Keratinocyte (primary cell): ENCODE data around the gene STOM. TPM values are rescaled to one million over a fixed set of nuclear protein-coding genes. Genes with fewer than 3 reads are reported as not detected.

ENCODE experiments used
- DNase-seq: peaks from one replicate; pipeline ENCODE4 v3.0.0-alpha.2; 2011; ENCODE audit warnings: low read depth, missing footprints, low spot score
- FAIRE-seq: peaks from 2 replicates; lab custom pipeline; 2011; peaks lifted over from hg19 to GRCh38; lab: Jason Lieb, UNC
- H2AFZ ChIP-seq: 2 replicates; pipeline ENCODE4 v1.6.0; 2012; ENCODE audit warnings: low read length, control low read depth, inconsistent platforms; ENCODE audit not compliant: control insufficient read depth
- H3K27ac ChIP-seq: 2 replicates; pipeline ENCODE4 v1.5.1; 2011; ENCODE audit warnings: low read length; ENCODE audit not compliant: control insufficient read depth, insufficient read depth
- H3K27me3 ChIP-seq: 3 replicates; pipeline ENCODE4 v1.6.0; 2011; ENCODE audit warnings: low read length; ENCODE audit not compliant: control insufficient read depth, insufficient read depth; ENCODE audit errors: extremely low read depth
- H3K36me3 ChIP-seq, 2 experiments: 2 replicates in 1 of 2; 3 replicates in 1 of 2; pipeline ENCODE4 v1.5.1; 2011; ENCODE audit warnings: low read length in 2 of 2, mild to moderate bottlenecking in 1 of 2; ENCODE audit not compliant: control insufficient read depth in 2 of 2, insufficient read depth in 2 of 2; ENCODE audit errors: extremely low read depth in 1 of 2
- H3K4me1 ChIP-seq: 3 replicates; pipeline ENCODE4 v1.5.1; 2011; ENCODE audit warnings: low read length; ENCODE audit not compliant: control insufficient read depth, insufficient read depth; ENCODE audit errors: extremely low read depth
- H3K4me2 ChIP-seq: 3 replicates; pipeline ENCODE4 v1.6.0; 2011; ENCODE audit warnings: low read depth, low read length; ENCODE audit not compliant: control insufficient read depth, insufficient read depth; ENCODE audit errors: extremely low read depth
- H3K4me3 ChIP-seq, 3 experiments: fragments of 200-600 bp in 1 of 3; sonication (generic) in 1 of 3; 2 replicates in 2 of 3; 3 replicates in 1 of 3; pipeline ENCODE4 v1.5.1; 2011 to 2016; ENCODE audit warnings: low read length in 3 of 3, mild to moderate bottlenecking in 3 of 3, control low read depth in 2 of 3, inconsistent platforms in 1 of 3, low read depth in 1 of 3, mixed read lengths in 1 of 3, mixed run types in 1 of 3, moderate library complexity in 1 of 3; ENCODE audit not compliant: control insufficient read depth in 2 of 3, insufficient read depth in 2 of 3; ENCODE audit errors: extremely low read depth in 1 of 3
- H3K79me2 ChIP-seq: 2 replicates; pipeline ENCODE4 v1.6.0; 2012; ENCODE audit warnings: low read length; ENCODE audit not compliant: control insufficient read depth, insufficient read depth
- H3K9ac ChIP-seq: 3 replicates; pipeline ENCODE4 v1.6.0; 2011; ENCODE audit warnings: low read length; ENCODE audit not compliant: control insufficient read depth, insufficient read depth; ENCODE audit errors: extremely low read depth
- H3K9me1 ChIP-seq: 3 replicates; pipeline ENCODE4 v1.6.0; 2011; ENCODE audit warnings: low read length; ENCODE audit not compliant: control insufficient read depth, insufficient read depth; ENCODE audit errors: extremely low read depth
- H3K9me3 ChIP-seq: 2 replicates; pipeline ENCODE4 v1.5.1; 2012; ENCODE audit warnings: low read depth, low read length; ENCODE audit not compliant: control insufficient read depth
- H4K20me1 ChIP-seq: 3 replicates; pipeline ENCODE4 v1.6.0; 2011; ENCODE audit warnings: low read length; ENCODE audit not compliant: control insufficient read depth, insufficient read depth; ENCODE audit errors: extremely low read depth
- CTCF ChIP-seq, 3 experiments: IDR thresholded peaks in 1 of 3; conservative IDR thresholded peaks in 1 of 3; optimal IDR thresholded peaks in 1 of 3; 2 replicates in 2 of 3; 3 replicates in 1 of 3; pipeline versions ENCODE3 to v1.5.1; 2011; ENCODE audit warnings: low read length in 3 of 3, mild to moderate bottlenecking in 3 of 3, moderate library complexity in 2 of 3, control low read depth in 1 of 3, inconsistent platforms in 1 of 3; ENCODE audit not compliant: insufficient read depth in 2 of 3; ENCODE audit errors: extremely low read depth in 1 of 3
- EZH2 ChIP-seq: IDR thresholded peaks from one replicate; pipeline ENCODE4 v1.6.1; 2012; ENCODE audit warnings: inconsistent platforms, mild to moderate bottlenecking, low read length, moderate library complexity
- dilution Hi-C: fragments of 300-500 bp; cut with MboI; formaldehyde crosslinking; loops from one replicate; pipeline ENCODE4 v1.7.0; 2020; ENCODE audit warnings: low sequenced_read_pairs; ENCODE audit not compliant: extremely low pct_ligation_motif_present
- polyA plus RNA-seq, 5 experiments: library from polyadenylated mRNA; depleted of rRNA in 3 of 5; stranded (reverse) in 3 of 5; stranded (forward) in 1 of 5; unstranded in 1 of 5; fragments of >200 nt; gene quantifications; 1 replicate in 1 of 5; 2 replicates in 3 of 5; 3 replicates in 1 of 5; pipeline versions ENCODE4 v1.2.1 to v1.2.3, GENCODE V29; 2011 to 2012; ENCODE audit warnings: missing spikeins in 2 of 5, low read depth in 1 of 5, low replicate concordance in 1 of 5

The STOM gene
- polyA plus RNA-seq, 1 donor (not counting 4 experiments of a cell fraction or from before 2014, with no cell fraction given) = 121 TPM

- no peak for TF ChIP-seq CTCF (optimal IDR thresholded peaks at IDR 0.05 in 1 of 3, IDR thresholded peaks at IDR 0.05 in 1 of 3, conservative IDR thresholded peaks at IDR 0.05 in 1 of 3; ENCODE audit: extremely low read depth in 1 of 3, insufficient read depth in 2 of 3, low read length in 3 of 3)
- TF ChIP-seq EZH2 = no peak
- DNase-seq = no peak
- no peak for FAIRE-seq
- Histone ChIP-seq H2AFZ (no peak overlapping the region), H3K9me1 (no peaks in the 10 kb centered on the region), H3K27me3 (no peaks in the 10 kb centered on the region), H3K79me2 (no peaks in the 10 kb centered on the region), H3K27ac (no peak overlapping the region), H3K36me3 (peaks cover 14 to 55% of the 10 kb centered on the region in 2 experiments), H3K4me3 (no peak overlapping the region), H3K4me1 (no peaks in the 10 kb centered on the region), H3K9me3 (no peaks in the 10 kb centered on the region), H3K9ac (no peak overlapping the region), H4K20me1 (no peaks in the 10 kb centered on the region), H3K4me2 (no peak overlapping the region)
- dilution Hi-C loops = no loop called here
Measured at GRCh38 chr9:121308765-121309164, 61.3 kb downstream of the STOM start.

- no peaks in the 10 kb centered on the region for H3K9me1 ChIP-seq
- no peak overlapping the region for H3K27ac ChIP-seq
- no peak overlapping the region for H3K4me3 ChIP-seq
- H3K4me1 ChIP-seq = no peaks in the 10 kb centered on the region
- no peak for DNase-seq
- H4K20me1 ChIP-seq = no peaks in the 10 kb centered on the region
- no peak for FAIRE-seq
- peaks cover 16 to 54% of the 10 kb centered on the region in 2 experiments for H3K36me3 ChIP-seq
- H3K27me3 ChIP-seq = no peaks in the 10 kb centered on the region
- H2AFZ ChIP-seq = no peak overlapping the region
- no peaks in the 10 kb centered on the region for H3K79me2 ChIP-seq
- TF ChIP-seq CTCF (optimal IDR thresholded peaks at IDR 0.05 in 1 of 3, IDR thresholded peaks at IDR 0.05 in 1 of 3, conservative IDR thresholded peaks at IDR 0.05 in 1 of 3; ENCODE audit: extremely low read depth in 1 of 3, insufficient read depth in 2 of 3, low read length in 3 of 3) (no peak), EZH2 (no peak)
- no peak overlapping the region for H3K4me2 ChIP-seq
- no peak overlapping the region for H3K9ac ChIP-seq
- dilution Hi-C loops = no loop called here
- H3K9me3 ChIP-seq = no peaks in the 10 kb centered on the region
Measured at GRCh38 chr9:121307976-121308375, 62.1 kb downstream of the STOM start.
